GM12878 (cell line): ENCODE data around the gene C16orf87.

Source experiments
- CREB1 ChIP-seq: IDR thresholded peaks from 2 replicates; pipeline ENCODE4 v1.6.1; 2012; ENCODE audit warnings: low read depth, mild to moderate bottlenecking, inconsistent platforms
- IKZF1 ChIP-seq: fragments of 450-650 bp; conservative IDR thresholded peaks from 2 replicates; pipeline ENCODE4 v1.6.1; 2017; ENCODE audit warnings: antibody characterized with exemption, mild to moderate bottlenecking
- NFYB ChIP-seq: IDR thresholded peaks from 2 replicates; pipeline ENCODE4 v1.6.1; 2011; ENCODE audit warnings: low read depth, mild to moderate bottlenecking, low read length, improper control_type of control experiment, moderate library complexity; ENCODE audit not compliant: insufficient read depth
- POLR2A ChIP-seq: IDR thresholded peaks from 2 replicates; pipeline ENCODE4 v1.6.1; 2011; ENCODE audit warnings: low read depth, mild to moderate bottlenecking, low read length
- POLR2AphosphoS2 ChIP-seq: IDR thresholded peaks from 2 replicates; pipeline ENCODE4 v1.6.1; 2011; ENCODE audit warnings: low read depth, mild to moderate bottlenecking, low read length, improper control_type of control experiment, moderate library complexity
- POLR2AphosphoS5 ChIP-seq: IDR thresholded peaks from 2 replicates; pipeline ENCODE4 v1.6.1; 2011; ENCODE audit warnings: mild to moderate bottlenecking, low read length, inconsistent platforms
- RFX5 ChIP-seq: IDR thresholded peaks from 2 replicates; pipeline ENCODE4 v1.6.1; 2011; ENCODE audit warnings: low read depth, low read length, improper control_type of control experiment
- SMC3 ChIP-seq: IDR thresholded peaks from 2 replicates; pipeline ENCODE4 v1.6.1; 2011; ENCODE audit warnings: low read length, improper control_type of control experiment, borderline replicate concordance
- SRF ChIP-seq, 2 experiments: IDR thresholded peaks; 2 replicates each; pipeline ENCODE4 v1.6.1; 2011; ENCODE audit warnings: low read depth in 2 of 2, low read length in 2 of 2, mild to moderate bottlenecking in 1 of 2, moderate library complexity in 1 of 2
- TCF3 ChIP-seq: IDR thresholded peaks from 2 replicates; pipeline ENCODE4 v1.6.1; 2012; ENCODE audit warnings: low read depth, mild to moderate bottlenecking, low read length, borderline replicate concordance; ENCODE audit not compliant: insufficient read depth
- YY1 ChIP-seq: IDR thresholded peaks from 2 replicates; pipeline ENCODE4 v1.6.1; 2011; ENCODE audit warnings: low read depth, mild to moderate bottlenecking, low read length
- TF ChIP-seq, protein P1 (sequence below), 3 experiments: IDR thresholded peaks in 2 of 3; conservative IDR thresholded peaks in 1 of 3; 2 replicates each; pipeline ENCODE4 v1.5.1; 2011; ENCODE audit warnings: low read depth in 3 of 3, low read length in 3 of 3, mild to moderate bottlenecking in 3 of 3, control low read depth in 2 of 3, moderate library complexity in 2 of 3, inconsistent platforms in 1 of 3, mixed read lengths in 1 of 3; ENCODE audit not compliant: control insufficient read depth in 2 of 3, insufficient read depth in 1 of 3; ENCODE audit errors: extremely low read depth in 1 of 3
- TF ChIP-seq, protein P2 (sequence below): IDR thresholded peaks from 2 replicates; pipeline ENCODE4 v1.6.1; 2011; ENCODE audit warnings: low read depth, low read length, improper control_type of control experiment, borderline replicate concordance

DNA sequence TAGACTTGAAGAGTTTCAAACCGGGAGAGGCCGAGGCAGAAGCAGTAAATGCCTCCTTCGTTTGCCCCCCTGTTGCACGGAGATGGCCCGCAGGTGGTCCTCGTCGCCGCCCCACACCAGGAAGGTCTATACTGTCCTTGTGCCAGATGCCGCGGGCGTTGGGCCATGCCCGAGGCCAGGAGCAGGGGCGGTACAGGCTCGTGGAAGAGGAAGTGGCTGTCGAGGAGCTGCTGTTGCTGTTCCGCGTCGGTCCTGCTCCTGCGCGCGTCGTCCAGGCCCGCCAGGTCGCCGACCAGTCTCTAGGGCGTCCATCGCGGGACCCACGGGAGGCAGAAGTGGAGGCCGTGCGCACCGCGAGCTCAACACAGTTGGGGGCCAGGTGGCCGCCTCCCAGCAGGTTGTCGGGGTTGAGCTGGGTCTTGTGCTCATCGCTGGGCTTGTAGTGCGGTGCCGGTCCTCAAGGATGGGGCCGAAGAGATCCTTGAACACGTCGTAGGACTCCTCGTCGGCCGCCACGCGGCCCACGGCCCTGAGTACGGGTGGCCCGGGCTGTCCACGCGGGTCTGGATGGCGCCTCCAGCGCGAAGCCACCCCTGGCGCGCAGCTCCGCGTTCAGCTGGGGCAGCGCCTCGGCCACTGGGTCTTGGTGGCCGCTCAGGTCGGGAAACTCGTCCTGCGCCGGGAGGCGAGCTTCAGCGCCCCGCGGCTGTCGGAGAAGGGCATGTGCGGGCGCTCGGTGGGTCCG, 13.1 kb upstream of the C16orf87 start:
- TF ChIP-seq POLR2A: no peak
- TF ChIP-seq POLR2AphosphoS2: no peak
- TF ChIP-seq, protein P1, sequence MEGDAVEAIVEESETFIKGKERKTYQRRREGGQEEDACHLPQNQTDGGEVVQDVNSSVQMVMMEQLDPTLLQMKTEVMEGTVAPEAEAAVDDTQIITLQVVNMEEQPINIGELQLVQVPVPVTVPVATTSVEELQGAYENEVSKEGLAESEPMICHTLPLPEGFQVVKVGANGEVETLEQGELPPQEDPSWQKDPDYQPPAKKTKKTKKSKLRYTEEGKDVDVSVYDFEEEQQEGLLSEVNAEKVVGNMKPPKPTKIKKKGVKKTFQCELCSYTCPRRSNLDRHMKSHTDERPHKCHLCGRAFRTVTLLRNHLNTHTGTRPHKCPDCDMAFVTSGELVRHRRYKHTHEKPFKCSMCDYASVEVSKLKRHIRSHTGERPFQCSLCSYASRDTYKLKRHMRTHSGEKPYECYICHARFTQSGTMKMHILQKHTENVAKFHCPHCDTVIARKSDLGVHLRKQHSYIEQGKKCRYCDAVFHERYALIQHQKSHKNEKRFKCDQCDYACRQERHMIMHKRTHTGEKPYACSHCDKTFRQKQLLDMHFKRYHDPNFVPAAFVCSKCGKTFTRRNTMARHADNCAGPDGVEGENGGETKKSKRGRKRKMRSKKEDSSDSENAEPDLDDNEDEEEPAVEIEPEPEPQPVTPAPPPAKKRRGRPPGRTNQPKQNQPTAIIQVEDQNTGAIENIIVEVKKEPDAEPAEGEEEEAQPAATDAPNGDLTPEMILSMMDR (IDR thresholded peaks at IDR 0.05 in 2 of 3, conservative IDR thresholded peaks at IDR 0.05 in 1 of 3; ENCODE audit: control insufficient read depth in 2 of 3, extremely low read depth in 1 of 3, insufficient read depth in 1 of 3, low read depth in 3 of 3, low read length in 3 of 3): no peak
- no peak for TF ChIP-seq TCF3
- no peak for TF ChIP-seq YY1
- TF ChIP-seq RFX5: no peak
- TF ChIP-seq NFYB: no peak
- no peak for TF ChIP-seq CREB1
- TF ChIP-seq SRF (IDR thresholded peaks at IDR 0.05; ENCODE audit: low read depth in 2 of 2, low read length in 2 of 2): no peak
- TF ChIP-seq POLR2AphosphoS5: no peak
- no peak for TF ChIP-seq IKZF1
- TF ChIP-seq SMC3: no peak
- TF ChIP-seq, protein P2, sequence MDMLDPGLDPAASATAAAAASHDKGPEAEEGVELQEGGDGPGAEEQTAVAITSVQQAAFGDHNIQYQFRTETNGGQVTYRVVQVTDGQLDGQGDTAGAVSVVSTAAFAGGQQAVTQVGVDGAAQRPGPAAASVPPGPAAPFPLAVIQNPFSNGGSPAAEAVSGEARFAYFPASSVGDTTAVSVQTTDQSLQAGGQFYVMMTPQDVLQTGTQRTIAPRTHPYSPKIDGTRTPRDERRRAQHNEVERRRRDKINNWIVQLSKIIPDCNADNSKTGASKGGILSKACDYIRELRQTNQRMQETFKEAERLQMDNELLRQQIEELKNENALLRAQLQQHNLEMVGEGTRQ: no peak
